Neuronal stem cell (in vitro differentiated cells): ENCODE data around the gene GPHN.

Experiments
- DNase-seq: peaks from one replicate; pipeline ENCODE4 v3.0.0-alpha.2; 2013; ENCODE audit warnings: low spot score
- H2AFZ ChIP-seq: one replicate; pipeline ENCODE4 v1.6.1; 2013; ENCODE audit warnings: mild to moderate bottlenecking, low read length, inconsistent platforms
- H2AK5ac ChIP-seq: 2 replicates; pipeline ENCODE4 v1.6.1; 2013; ENCODE audit warnings: low read depth, mild to moderate bottlenecking, inconsistent platforms, low read length, moderate library complexity, mixed read lengths
- H2BK120ac ChIP-seq: 2 replicates; pipeline ENCODE4 v1.6.1; 2013; ENCODE audit warnings: low read depth, mild to moderate bottlenecking, inconsistent platforms, low read length, moderate library complexity, mixed read lengths
- H2BK12ac ChIP-seq: one replicate; pipeline ENCODE4 v1.6.1; 2013; ENCODE audit warnings: low read length, inconsistent platforms
- H2BK15ac ChIP-seq: 2 replicates; pipeline ENCODE4 v1.6.1; 2013; ENCODE audit warnings: mild to moderate bottlenecking, low read length, inconsistent platforms, mixed read lengths
- H2BK5ac ChIP-seq: one replicate; pipeline ENCODE4 v1.6.1; 2013; ENCODE audit warnings: inconsistent platforms, mild to moderate bottlenecking, low read length, moderate library complexity
- H3K14ac ChIP-seq: one replicate; pipeline ENCODE4 v1.6.1; 2013; ENCODE audit warnings: low read length, inconsistent platforms
- H3K18ac ChIP-seq: 2 replicates; pipeline ENCODE4 v1.6.1; 2013; ENCODE audit warnings: low read length, inconsistent platforms
- H3K23ac ChIP-seq: 2 replicates; pipeline ENCODE4 v1.6.1; 2013; ENCODE audit warnings: low read depth, mild to moderate bottlenecking, mixed read lengths, low read length, inconsistent platforms; ENCODE audit not compliant: poor library complexity
- H3K27ac ChIP-seq: replicated peaks from 3 replicates; pipeline ENCODE4 v1.5.1; 2013; ENCODE audit warnings: low read length, inconsistent platforms
- H3K27me3 ChIP-seq, 3 experiments: 2 replicates each; pipeline ENCODE4 v1.6.1; 2013; ENCODE audit warnings: low read length in 3 of 3, mild to moderate bottlenecking in 2 of 3, inconsistent platforms in 1 of 3, low read depth in 1 of 3, mixed read lengths in 1 of 3, moderate library complexity in 1 of 3; ENCODE audit not compliant: control insufficient read depth in 3 of 3, insufficient read depth in 3 of 3
- H3K36me3 ChIP-seq, 2 donors: replicated peaks in 1 of 2; 2 replicates each; pipeline ENCODE4 v1.6.1; 2013; ENCODE audit warnings: low read length in 2 of 2; ENCODE audit not compliant: control insufficient read depth in 2 of 2, insufficient read depth in 2 of 2
- H3K4ac ChIP-seq: 2 replicates; pipeline ENCODE4 v1.6.1; 2013; ENCODE audit warnings: inconsistent platforms, mild to moderate bottlenecking, low read length, moderate library complexity
- H3K4me1 ChIP-seq, 2 donors: 1 replicate in 1 of 2; 2 replicates in 1 of 2; pipeline ENCODE4 v1.6.1; 2013; ENCODE audit warnings: low read length in 2 of 2, low read depth in 1 of 2; ENCODE audit not compliant: control insufficient read depth in 2 of 2, insufficient read depth in 1 of 2
- H3K4me2 ChIP-seq: one replicate; pipeline ENCODE4 v1.6.1; 2013; ENCODE audit warnings: mild to moderate bottlenecking, low read length, inconsistent platforms; ENCODE audit not compliant: insufficient read depth, poor library complexity, severe bottlenecking
- H3K4me3 ChIP-seq, 2 donors: 2 replicates each; pipeline ENCODE4 v1.5.1; 2013; ENCODE audit warnings: low read length in 2 of 2, mild to moderate bottlenecking in 2 of 2, inconsistent platforms in 1 of 2, moderate library complexity in 1 of 2
- H3K79me1 ChIP-seq: one replicate; pipeline ENCODE4 v1.6.1; 2013; ENCODE audit warnings: low read depth, mild to moderate bottlenecking, inconsistent platforms, low read length, moderate library complexity
- H3K9ac ChIP-seq: one replicate; pipeline ENCODE4 v1.6.1; 2013; ENCODE audit warnings: mild to moderate bottlenecking, low read depth, low read length, inconsistent platforms; ENCODE audit not compliant: poor library complexity
- H3K9me3 ChIP-seq, 2 donors: replicated peaks in 1 of 2; 2 replicates each; pipeline versions ENCODE3 to v1.6.1; 2013; ENCODE audit warnings: low read length in 2 of 2, mild to moderate bottlenecking in 2 of 2, inconsistent platforms in 1 of 2, low read depth in 1 of 2, mixed read lengths in 1 of 2, moderate library complexity in 1 of 2; ENCODE audit not compliant: control insufficient read depth in 2 of 2, insufficient read depth in 1 of 2
- H4K8ac ChIP-seq: one replicate; pipeline ENCODE4 v1.6.1; 2013; ENCODE audit warnings: low read depth, mild to moderate bottlenecking, inconsistent platforms, low read length, moderate library complexity
- H4K91ac ChIP-seq: one replicate; pipeline ENCODE4 v1.6.1; 2013; ENCODE audit warnings: low read length, low read depth, mild to moderate bottlenecking, inconsistent platforms; ENCODE audit not compliant: poor library complexity
- WGBS, 2 donors: extraction: QIAGEN DNeasy Blood & Tissue Kit; methylation state at CpG; one replicate each; pipeline ENCODE4 v1.1.7; 2013; ENCODE audit warnings: missing lambda C conversion rate in 2 of 2, mixed read lengths in 1 of 2; ENCODE audit not compliant: insufficient read length in 2 of 2, insufficient replicate concordance in 1 of 2; ENCODE audit errors: extremely low coverage in 2 of 2; 5-methylcytosine and 5-hydroxymethylcytosine counted together

The GPHN gene

DNA sequence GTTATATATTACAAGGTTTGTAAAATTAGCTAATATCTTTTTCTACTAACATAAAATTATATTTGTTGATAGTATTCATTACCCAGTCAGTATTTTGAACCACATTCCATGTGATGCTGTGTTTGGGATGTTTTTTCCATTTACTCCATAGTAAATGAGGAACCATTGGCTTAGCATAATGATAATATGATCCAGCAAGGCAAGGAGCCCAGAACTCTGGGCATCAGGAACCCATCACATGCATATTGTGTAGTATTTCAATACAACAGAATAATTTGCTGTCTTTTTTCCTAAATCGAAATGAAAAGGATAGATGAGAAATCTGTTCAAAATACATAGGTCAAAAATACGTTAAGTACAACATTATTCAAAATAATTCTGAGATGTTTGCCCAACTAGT, 632.6 kb downstream of the GPHN start:
- H4K91ac ChIP-seq: no peak overlapping the region
- H3K27ac ChIP-seq: no peak overlapping the region
- no peak overlapping the region for H3K18ac ChIP-seq
- H3K9me3 ChIP-seq: no peaks in the 10 kb centered on the region
- peaks cover 0 to 2% of the 10 kb centered on the region in 2 donors for H3K4me1 ChIP-seq
- no peak overlapping the region for H2BK120ac ChIP-seq
- WGBS, 2 donors: no CpG with 5 or more reads among the region's 2 CpGs
- H4K8ac ChIP-seq: no peak overlapping the region
- H2BK12ac ChIP-seq: no peak overlapping the region
- H3K4me3 ChIP-seq: no peak overlapping the region
- H2AK5ac ChIP-seq: no peak overlapping the region
- DNase-seq: no peak
- peaks cover 2 to 14% of the 10 kb centered on the region in 2 donors for H3K36me3 ChIP-seq
- H3K9ac ChIP-seq: no peak overlapping the region
- no peaks in the 10 kb centered on the region for H3K27me3 ChIP-seq
- H3K14ac ChIP-seq: no peak overlapping the region
- no peak overlapping the region for H2AFZ ChIP-seq
- no peak overlapping the region for H3K4me2 ChIP-seq
- H3K79me1 ChIP-seq: no peaks in the 10 kb centered on the region
- H3K23ac ChIP-seq: no peak overlapping the region
- no peak overlapping the region for H2BK5ac ChIP-seq
- H2BK15ac ChIP-seq: no peak overlapping the region
- H3K4ac ChIP-seq: no peak overlapping the region

DNA sequence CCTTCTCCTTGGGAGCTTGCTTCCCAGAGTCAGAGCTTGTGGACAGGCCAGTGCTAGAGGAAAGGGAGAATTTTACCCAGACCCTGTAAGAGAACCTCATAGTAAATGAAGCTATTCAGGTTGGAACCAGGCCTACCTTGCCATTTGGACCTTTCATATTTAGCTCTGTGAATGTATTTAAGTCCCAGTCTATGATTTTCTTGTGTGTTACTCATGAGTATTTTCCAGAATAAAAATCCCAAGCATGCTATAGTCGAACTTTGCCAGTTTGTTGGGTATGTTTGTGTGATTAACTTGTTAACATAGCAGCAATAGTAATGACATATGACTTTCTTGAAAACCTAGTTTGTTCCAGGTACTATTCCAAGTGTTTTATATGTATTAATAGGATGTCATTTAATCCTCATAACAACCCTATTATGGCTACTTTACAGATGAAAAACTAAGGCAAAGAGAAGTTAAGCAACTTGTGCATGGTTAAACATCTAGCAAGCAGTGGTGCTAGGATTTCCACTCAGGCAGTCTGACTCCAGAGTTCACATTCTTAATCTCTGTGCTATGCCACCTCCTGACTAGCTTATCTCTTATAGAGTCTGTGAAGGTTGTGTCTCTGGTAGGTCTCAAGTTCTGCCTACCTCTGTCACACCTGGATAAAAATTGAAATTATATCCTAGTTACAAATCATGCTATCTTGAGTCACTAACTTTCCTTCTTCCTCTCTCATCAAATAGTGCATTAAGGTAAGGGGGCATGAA, 633.4 kb downstream of the GPHN start:
- no peak overlapping the region for H2BK12ac ChIP-seq
- no peak overlapping the region for H3K4me3 ChIP-seq
- H3K79me1 ChIP-seq: no peaks in the 10 kb centered on the region
- H2BK120ac ChIP-seq: no peak overlapping the region
- no peak overlapping the region for H2BK15ac ChIP-seq
- H3K4ac ChIP-seq: no peak overlapping the region
- H3K9me3 ChIP-seq: no peaks in the 10 kb centered on the region
- no peak for DNase-seq
- no peak overlapping the region for H2AK5ac ChIP-seq
- H4K8ac ChIP-seq: no peak overlapping the region
- peaks cover 2 to 22% of the 10 kb centered on the region in 2 donors for H3K36me3 ChIP-seq
- H3K4me1 ChIP-seq: peaks cover 0 to 2% of the 10 kb centered on the region in 2 donors
- H3K18ac ChIP-seq: no peak overlapping the region
- no peak overlapping the region for H2AFZ ChIP-seq
- H4K91ac ChIP-seq: no peak overlapping the region
- H3K9ac ChIP-seq: no peak overlapping the region
- no peak overlapping the region for H3K23ac ChIP-seq
- no peaks in the 10 kb centered on the region for H3K27me3 ChIP-seq
- no peak overlapping the region for H3K14ac ChIP-seq
- no peak overlapping the region for H3K27ac ChIP-seq
- no peak overlapping the region for H2BK5ac ChIP-seq
- WGBS, 2 donors: no CpG with 5 or more reads among the region's 1 CpG
- no peak overlapping the region for H3K4me2 ChIP-seq

DNA sequence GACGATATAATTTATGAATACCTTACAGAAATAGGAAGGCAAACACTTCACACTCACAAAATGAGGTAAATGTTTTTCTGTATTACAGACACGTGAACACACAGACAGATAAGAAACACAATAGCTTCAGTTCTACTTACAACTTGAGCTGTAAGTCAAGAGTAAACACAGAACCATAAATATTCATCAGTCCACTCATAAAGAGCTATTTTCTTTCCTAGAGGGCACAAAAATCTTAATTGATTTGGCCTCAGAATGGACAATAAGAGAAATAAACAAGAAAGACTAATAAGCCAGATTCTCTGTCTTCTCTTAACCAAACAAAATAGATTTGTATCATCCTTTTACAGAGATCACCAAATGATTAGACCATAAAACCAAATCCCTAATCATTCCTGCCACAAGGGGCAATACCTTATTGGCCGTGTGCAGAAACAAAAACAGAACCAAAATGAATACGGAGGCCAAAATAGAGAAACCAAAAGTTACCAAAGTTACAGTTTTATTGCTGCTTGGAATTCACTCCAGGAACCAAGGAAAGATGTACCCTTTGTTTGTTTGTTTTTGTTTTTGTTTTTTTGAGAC, 643.2 kb downstream of the GPHN start:
- no peak overlapping the region for H2BK12ac ChIP-seq
- no peak overlapping the region for H4K8ac ChIP-seq
- H3K4me1 ChIP-seq: no peaks in the 10 kb centered on the region
- no peak for DNase-seq
- no peak overlapping the region for H2BK120ac ChIP-seq
- H3K4me3 ChIP-seq: no peak overlapping the region
- peaks cover 0 to 3% of the 10 kb centered on the region in 2 donors for H3K36me3 ChIP-seq
- H3K23ac ChIP-seq: no peak overlapping the region
- H3K4me2 ChIP-seq: no peak overlapping the region
- no peak overlapping the region for H3K14ac ChIP-seq
- H4K91ac ChIP-seq: no peak overlapping the region
- H2BK15ac ChIP-seq: no peak overlapping the region
- no peak overlapping the region for H2AK5ac ChIP-seq
- H3K27ac ChIP-seq: no peak overlapping the region
- H3K4ac ChIP-seq: no peak overlapping the region
- no peaks in the 10 kb centered on the region for H3K9me3 ChIP-seq
- H3K27me3 ChIP-seq: no peaks in the 10 kb centered on the region
- WGBS, 2 donors: no CpG with 5 or more reads among the region's 4 CpGs
- no peak overlapping the region for H3K9ac ChIP-seq
- no peak overlapping the region for H3K18ac ChIP-seq
- no peak overlapping the region for H2BK5ac ChIP-seq
- no peaks in the 10 kb centered on the region for H3K79me1 ChIP-seq
- no peak overlapping the region for H2AFZ ChIP-seq

DNA sequence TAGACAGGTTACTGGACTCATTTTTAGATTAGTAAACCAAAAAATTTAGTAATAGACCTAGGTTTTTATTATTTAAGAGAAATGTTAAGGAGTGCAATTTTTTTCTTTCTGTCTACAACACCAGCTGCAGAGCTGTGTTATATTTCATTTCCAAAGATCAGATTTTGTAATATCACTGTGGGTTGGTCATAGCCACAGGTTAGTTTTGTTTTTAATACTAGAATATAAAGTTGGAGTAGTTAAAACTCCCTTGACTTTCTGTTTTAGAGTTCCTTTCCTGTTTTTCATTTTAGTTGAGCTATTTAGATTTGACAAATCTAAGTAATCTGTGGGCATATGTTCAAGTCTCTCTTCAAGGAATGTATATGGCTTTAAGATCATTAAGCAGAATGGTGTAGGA, 650.6 kb downstream of the GPHN start:
- Histone ChIP-seq H3K18ac (no peak overlapping the region), H3K9me3 (no peaks in the 10 kb centered on the region), H3K36me3 (no peaks in the 10 kb centered on the region), H2AFZ (no peak overlapping the region), H3K14ac (no peak overlapping the region), H3K4me3 (no peak overlapping the region), H3K27ac (no peak overlapping the region), H3K4me1 (no peaks in the 10 kb centered on the region), H3K4me2 (no peak overlapping the region), H3K4ac (no peak overlapping the region), H2BK12ac (no peak overlapping the region), H2BK15ac (no peak overlapping the region), H3K79me1 (no peaks in the 10 kb centered on the region), H2BK120ac (no peak overlapping the region), H4K91ac (no peak overlapping the region), H2AK5ac (no peak overlapping the region), H3K9ac (no peak overlapping the region), H3K27me3 (no peaks in the 10 kb centered on the region), H2BK5ac (no peak overlapping the region), H4K8ac (no peak overlapping the region), H3K23ac (no peak overlapping the region)
- DNase-seq: no peak
